IMR-90 (cell line): ENCODE measurements around the gene GOLGA5. TPM values are rescaled to one million over a fixed set of nuclear protein-coding genes. Genes with fewer than 3 reads are reported as not detected.

Experiments
- ATAC-seq: fragments of 200-7000 bp; cut with Tn5 transposase; 2 replicates; pipeline ENCODE4 v1.9.1; 2020; ENCODE audit warnings: low read depth, mild to moderate bottlenecking, moderate library complexity
- BruUV-seq: library from RNA; stranded (reverse); fragments of 400-500 nt; replicated peaks from 2 replicates; lab custom pipeline; 2021; lab: Mats Ljungman, UMichigan
- CTCF ChIA-PET: fragments of 300-600 bp; formaldehyde crosslinking; extraction: SDS; loops from one replicate; lab custom pipeline; 2021; ENCODE audit warnings: antibody characterized with exemption; lab: Yijun Ruan, JAX
- POLR2A ChIA-PET: fragments of 300-600 bp; sonication (Branson Sonifier 250); formaldehyde crosslinking; loops from one replicate; lab custom pipeline; 2022; ENCODE audit warnings: antibody characterized with exemption; ENCODE audit not compliant: unreplicated experiment; lab: Charles Lee
- DNase-seq: peaks from one replicate; pipeline ENCODE4 v3.0.0; 2013
- H2AFZ ChIP-seq: replicated peaks from 2 replicates; pipeline ENCODE3; 2013; ENCODE audit warnings: low read length, mild to moderate bottlenecking; ENCODE audit not compliant: poor library complexity
- H2AK5ac ChIP-seq: 2 replicates; pipeline ENCODE4 v1.6.1; 2013; ENCODE audit warnings: low read depth, low read length, inconsistent platforms
- H2AK9ac ChIP-seq: replicated peaks from 2 replicates; pipeline ENCODE3; 2013; ENCODE audit warnings: mild to moderate bottlenecking, low read depth, low read length, moderate library complexity; ENCODE audit not compliant: poor library complexity
- H2BK120ac ChIP-seq: 2 replicates; pipeline ENCODE4 v1.6.1; 2013; ENCODE audit warnings: low read depth, low read length, inconsistent platforms
- H2BK15ac ChIP-seq: 3 replicates; pipeline ENCODE4 v1.6.1; 2013; ENCODE audit warnings: low read depth, low read length, inconsistent platforms
- H2BK20ac ChIP-seq: 2 replicates; pipeline ENCODE4 v1.6.1; 2013; ENCODE audit warnings: low read depth, mild to moderate bottlenecking, inconsistent platforms, low read length, moderate library complexity
- H2BK5ac ChIP-seq: 2 replicates; pipeline ENCODE4 v1.6.1; 2013; ENCODE audit warnings: mild to moderate bottlenecking, low read depth, low read length, inconsistent platforms; ENCODE audit not compliant: poor library complexity, severe bottlenecking
- H3K14ac ChIP-seq: replicated peaks from 2 replicates; pipeline ENCODE4 v1.6.1; 2013; ENCODE audit warnings: low read depth, low read length, inconsistent platforms
- H3K18ac ChIP-seq: 2 replicates; pipeline ENCODE4 v1.6.1; 2013; ENCODE audit warnings: low read depth, low read length, control low read depth
- H3K23ac ChIP-seq: 2 replicates; pipeline ENCODE4 v1.6.1; 2013; ENCODE audit warnings: low read depth, low read length, inconsistent platforms
- H3K27ac ChIP-seq: 2 replicates; pipeline ENCODE4 v1.5.1; 2013; ENCODE audit warnings: mild to moderate bottlenecking, control low read depth, low read length; ENCODE audit not compliant: insufficient read depth
- H3K27me3 ChIP-seq: 2 replicates; pipeline ENCODE4 v1.6.1; 2013; ENCODE audit warnings: low read length; ENCODE audit not compliant: control insufficient read depth, insufficient read depth
- H3K36me3 ChIP-seq: 2 replicates; pipeline ENCODE4 v1.6.1; 2013; ENCODE audit warnings: low read length, mixed read lengths; ENCODE audit not compliant: control insufficient read depth, insufficient read depth
- H3K4ac ChIP-seq: 2 replicates; pipeline ENCODE4 v1.6.1; 2013; ENCODE audit warnings: low read depth, low read length, inconsistent platforms
- H3K4me1 ChIP-seq: 2 replicates; pipeline ENCODE4 v1.6.1; 2013; ENCODE audit warnings: low read length, mixed read lengths; ENCODE audit not compliant: control insufficient read depth, insufficient read depth
- H3K4me2 ChIP-seq: 2 replicates; pipeline ENCODE4 v1.6.1; 2013; ENCODE audit warnings: low read depth, mild to moderate bottlenecking, control low read depth, low read length, moderate library complexity
- H3K4me3 ChIP-seq: 2 replicates; pipeline ENCODE4 v1.5.1; 2013; ENCODE audit warnings: low read depth, mild to moderate bottlenecking, control low read depth, low read length, moderate library complexity; ENCODE audit not compliant: insufficient read depth
- H3K56ac ChIP-seq: 2 replicates; pipeline ENCODE4 v1.6.1; 2013; ENCODE audit warnings: low read length, inconsistent platforms; ENCODE audit not compliant: insufficient read depth; ENCODE audit errors: extremely low read depth
- H3K79me1 ChIP-seq, 2 experiments: 2 replicates each; pipeline ENCODE4 v1.6.1; 2013; ENCODE audit warnings: low read length in 2 of 2, inconsistent platforms in 1 of 2, low read depth in 1 of 2
- H3K9ac ChIP-seq: 2 replicates; pipeline ENCODE4 v1.6.1; 2013; ENCODE audit warnings: low read depth, low read length, control low read depth
- H3K9me1 ChIP-seq: 2 replicates; pipeline ENCODE4 v1.6.1; 2013; ENCODE audit warnings: low read length, inconsistent platforms; ENCODE audit not compliant: insufficient read depth
- H3K9me3 ChIP-seq: 2 replicates; pipeline ENCODE4 v1.6.1; 2013; ENCODE audit warnings: low read length; ENCODE audit not compliant: control insufficient read depth, insufficient read depth
- H4K20me1 ChIP-seq: 2 replicates; pipeline ENCODE4 v1.6.1; 2013; ENCODE audit warnings: low read length, inconsistent platforms; ENCODE audit not compliant: insufficient read depth
- H4K5ac ChIP-seq: 2 replicates; pipeline ENCODE4 v1.6.1; 2013; ENCODE audit warnings: mild to moderate bottlenecking, low read depth, low read length, control low read depth
- H4K8ac ChIP-seq, 2 experiments: 2 replicates each; pipeline ENCODE4 v1.6.1; 2013; ENCODE audit warnings: low read depth in 2 of 2, low read length in 2 of 2, control low read depth in 1 of 2, inconsistent platforms in 1 of 2
- H4K91ac ChIP-seq: 2 replicates; pipeline ENCODE4 v1.6.1; 2013; ENCODE audit warnings: low read depth, low read length, inconsistent platforms; ENCODE audit not compliant: insufficient read depth
- NFE2L2 ChIP-seq: fragments of 150-350 bp; IDR thresholded peaks from 2 replicates; pipeline ENCODE4 v1.6.1; 2016; ENCODE audit warnings: low read depth, mild to moderate bottlenecking, low read length
- SMC3 ChIP-seq: fragments of 150-350 bp; IDR thresholded peaks from 2 replicates; pipeline ENCODE4 v1.6.1; 2016; ENCODE audit warnings: low read depth, mild to moderate bottlenecking, antibody characterized with exemption, low read length, moderate library complexity
- WGBS, 2 experiments: methylation state at CpG; one replicate each; pipeline versions ENCODE4 v1.1.5 to v1.1.7; 2013; ENCODE audit warnings: missing lambda C conversion rate in 2 of 2; ENCODE audit not compliant: insufficient read length in 1 of 2; ENCODE audit errors: extremely low coverage in 2 of 2; 5-methylcytosine and 5-hydroxymethylcytosine counted together
- dilution Hi-C: fragments of 300-500 bp; cut with HindIII; formaldehyde crosslinking; loops from one replicate; pipeline ENCODE4 v1.14.3; 2018; ENCODE audit warnings: low sequenced_read_pairs; ENCODE audit not compliant: unreplicated experiment
- in situ Hi-C: fragments of 300-500 bp; cut with MboI; formaldehyde crosslinking; loops from 3 replicates; pipeline ENCODE4 v1.14.3; 2019; ENCODE audit warnings: low sequenced_read_pairs, inconsistent platforms, mixed read lengths
- intact Hi-C: fragments of 100-400 bp; cut with micrococcal nuclease; formaldehyde crosslinking; loops from 2 replicates; pipeline ENCODE4 v1.10.0; 2022
- polyA plus RNA-seq, 3 experiments: library from polyadenylated mRNA; depleted of rRNA; stranded (reverse); fragments of >200 nt; gene quantifications; 2 replicates each; pipeline ENCODE4 v1.2.3, GENCODE V29; 2012; ENCODE audit warnings: low replicate concordance in 1 of 3
- total RNA-seq: library from RNA; depleted of rRNA; stranded (reverse); fragments of >200 nt; gene quantifications from 2 replicates; pipeline ENCODE4 v1.2.3, GENCODE V29; 2012

GOLGA5 gene
- total and polyA plus RNA-seq, 2 of the 4 experiments (the other 2 are of a cell fraction) = 35.0 to 59.5 TPM

DNA sequence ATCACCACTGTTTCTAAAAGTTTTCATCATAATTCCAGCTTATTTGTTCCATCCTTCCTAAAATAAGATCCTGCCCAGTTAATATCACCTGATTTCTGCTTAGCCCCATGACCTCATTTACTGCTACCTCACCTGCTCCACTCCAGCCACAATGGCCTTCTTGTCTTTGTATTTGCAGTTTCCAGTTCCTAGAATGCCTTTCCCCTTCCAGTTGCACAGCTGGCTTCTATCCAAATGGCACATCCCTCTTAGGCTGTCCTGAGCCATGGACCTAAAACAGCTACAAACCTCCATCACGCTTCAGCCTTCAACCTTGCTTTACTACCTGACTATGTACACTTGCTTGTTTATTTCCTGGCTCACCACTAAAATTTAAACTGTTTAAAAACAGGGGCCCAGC is 39.1 kb upstream of the GOLGA5 start:
- intact Hi-C loops = no loop called here
- H3K4me1 ChIP-seq = no peaks in the 10 kb centered on the region
- no TSS peak for BruUV-seq

More for the DNA sequence above, 39.1 kb upstream of the GOLGA5 start:
- Histone ChIP-seq H3K4me2 (no peak overlapping the region), H2AK9ac (no peak overlapping the region), H3K14ac (no peak overlapping the region), H3K4ac (no peak overlapping the region), H2BK5ac (no peak overlapping the region), H3K27ac (no peak overlapping the region), H4K20me1 (no peaks in the 10 kb centered on the region), H3K79me1 (no peaks in the 10 kb centered on the region), H3K27me3 (peaks cover 17% of the 10 kb centered on the region), H3K4me3 (no peak overlapping the region), H3K9me3 (no peaks in the 10 kb centered on the region), H3K18ac (no peak overlapping the region), H2BK120ac (no peak overlapping the region), H3K9me1 (no peaks in the 10 kb centered on the region), H3K56ac (no peak overlapping the region), H2AK5ac (no peak overlapping the region), H3K23ac (no peak overlapping the region), H2BK15ac (no peak overlapping the region), H3K9ac (no peak overlapping the region), H3K36me3 (no peaks in the 10 kb centered on the region), H4K5ac (no peak overlapping the region), H4K91ac (no peak overlapping the region), H2BK20ac (no peak overlapping the region), H2AFZ (no peak overlapping the region), H4K8ac (no peak overlapping the region)
- WGBS, 2 experiments = no CpG with 5 or more reads among the region's 1 CpG
- dilution Hi-C loops = no loop called here
- CTCF ChIA-PET = no interaction called here
- ATAC-seq (no peak), DNase-seq (no peak)
- TF ChIP-seq NFE2L2 (no peak), SMC3 (no peak)
- in situ Hi-C loops = no loop called here
- POLR2A ChIA-PET = interaction anchor here (0.5 kb wide), 1 partner anchor 27 kb away, joined by 3 read pairs; no protein-coding TSS in a partner anchor
